GM19099 (cell line): Measurements from ENCODE around the gene RAN.

ENCODE experiments used
- POLR2A ChIP-seq: IDR thresholded peaks from 3 replicates; pipeline ENCODE4 v1.6.1; 2011; ENCODE audit warnings: low read depth; ENCODE audit not compliant: insufficient read length; ENCODE audit errors: extremely low read depth

RAN gene

DNA sequence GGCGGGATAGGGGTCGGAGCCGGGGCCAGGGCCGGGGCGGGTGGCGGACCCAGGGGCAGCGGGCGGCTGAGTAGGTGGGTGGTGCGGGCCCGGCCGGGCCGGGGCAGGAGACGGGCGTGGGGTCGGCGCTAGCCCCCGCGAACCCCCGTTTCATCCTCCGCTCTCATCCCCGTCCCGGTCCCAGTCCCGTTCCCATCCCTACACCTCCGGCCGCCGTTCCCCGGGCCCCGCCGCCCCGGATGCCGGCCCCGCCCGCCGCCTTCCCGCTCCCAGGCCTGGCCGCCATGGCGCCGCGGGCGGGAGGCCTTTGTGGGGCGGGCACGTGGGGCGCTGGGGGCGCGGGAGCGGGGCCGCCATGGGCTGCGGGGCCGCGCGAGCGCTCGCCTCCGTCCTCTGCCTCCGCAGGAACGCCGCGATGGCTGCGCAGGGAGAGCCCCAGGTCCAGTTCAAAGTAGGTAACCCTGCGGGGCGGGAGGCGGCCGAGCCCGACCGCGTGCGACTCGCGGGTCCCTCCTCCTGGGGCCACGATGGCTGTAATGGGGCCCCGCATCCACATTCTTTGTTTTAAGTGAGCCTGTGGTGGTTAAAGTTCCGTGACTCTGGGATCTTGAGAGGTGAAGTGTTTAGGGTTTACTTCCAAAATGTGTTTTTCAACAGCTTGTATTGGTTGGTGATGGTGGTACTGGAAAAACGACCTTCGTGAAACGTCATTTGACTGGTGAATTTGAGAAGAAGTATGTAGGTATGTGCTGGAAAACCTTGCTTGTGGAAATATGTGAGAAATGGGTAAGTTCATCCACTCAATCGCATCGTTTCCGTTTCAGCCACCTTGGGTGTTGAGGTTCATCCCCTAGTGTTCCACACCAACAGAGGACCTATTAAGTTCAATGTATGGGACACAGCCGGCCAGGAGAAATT is 572 bp downstream of the RAN start:
- TF ChIP-seq POLR2A = no peak

DNA sequence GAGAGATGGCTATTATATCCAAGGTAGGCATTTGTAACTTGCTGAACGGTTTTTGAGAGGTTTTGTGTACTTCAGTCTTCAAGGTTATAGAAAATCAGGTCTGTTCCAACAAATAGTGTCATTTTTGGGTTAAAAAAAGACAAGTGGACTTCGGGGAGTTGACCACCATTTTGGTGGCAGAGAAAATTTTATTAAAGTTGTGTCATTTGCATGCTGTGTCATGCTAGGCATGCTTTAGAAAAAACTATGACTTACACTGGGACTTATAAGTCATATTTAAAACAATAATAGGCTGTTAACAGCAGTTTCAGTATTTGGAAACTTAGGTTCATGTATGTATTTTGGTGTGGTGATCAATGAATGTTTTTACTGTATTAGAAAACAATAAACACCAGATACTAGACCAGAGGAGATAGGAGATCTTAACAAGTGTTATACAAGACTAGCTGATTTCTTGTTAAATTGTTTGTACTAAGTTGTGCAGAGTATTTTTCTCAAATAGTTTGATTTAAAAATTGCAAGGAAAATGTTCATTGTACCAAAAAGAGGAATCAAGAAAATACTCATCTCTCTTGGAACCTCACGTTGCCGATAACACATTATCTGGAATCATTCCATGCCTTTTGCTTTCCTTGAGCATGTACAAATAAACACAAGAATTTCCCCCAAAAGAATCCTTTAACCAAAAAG is 1.4 kb downstream of the RAN start:
- no peak for TF ChIP-seq POLR2A

- TF ChIP-seq POLR2A = no peak
These were observed 2.0 kb downstream of the RAN start for GRCh38 chr12:130873825-130874224.

GRCh38 chr12:130874696-130875095 is 2.8 kb downstream of the RAN start:
- no peak for TF ChIP-seq POLR2A

DNA sequence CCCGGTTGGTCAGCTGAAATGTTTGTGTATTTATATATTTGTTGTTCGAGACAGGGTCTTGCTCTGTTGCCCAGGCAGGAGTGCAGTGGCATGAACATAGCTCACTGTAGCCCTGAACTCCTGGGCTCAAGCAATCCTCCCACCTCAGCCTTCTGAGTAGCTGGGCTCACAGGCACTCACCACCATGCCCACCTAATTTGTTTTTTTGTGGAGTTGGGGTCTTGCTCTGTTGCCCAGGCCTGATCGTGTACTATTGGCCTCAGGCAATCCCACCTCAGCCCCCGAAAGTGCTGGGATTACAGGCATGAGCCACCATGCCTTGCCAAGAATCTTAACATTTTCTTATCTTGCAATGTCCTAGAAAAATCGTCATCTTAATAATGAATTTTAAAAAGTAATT is 3.3 kb downstream of the RAN start:
- TF ChIP-seq POLR2A = no peak

- no peak for TF ChIP-seq POLR2A
These were observed 4.4 kb downstream of the RAN start for GRCh38 chr12:130876297-130876696.

GRCh38 chr12:130876758-130877157 is 4.9 kb downstream of the RAN start:
- no peak for TF ChIP-seq POLR2A

DNA sequence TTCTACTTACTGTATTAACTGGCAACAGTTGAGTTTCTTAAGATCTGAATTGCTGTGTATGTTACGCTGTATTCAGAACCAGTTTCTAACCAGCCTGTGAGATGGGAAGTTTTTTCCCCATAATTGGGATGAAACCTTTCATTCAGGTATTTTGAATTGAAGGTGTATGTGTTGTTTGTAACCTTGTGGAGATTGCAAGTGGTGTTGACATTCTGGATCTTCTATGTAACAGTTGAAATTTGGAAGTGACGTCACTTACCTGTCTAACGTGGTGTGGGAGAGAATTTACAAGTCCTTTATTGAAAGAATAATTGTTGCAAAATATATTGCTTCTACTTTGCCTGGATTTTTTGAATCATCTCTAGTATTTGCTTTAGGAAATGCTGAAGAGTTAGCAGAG is 5.5 kb downstream of the RAN start:
- TF ChIP-seq POLR2A = no peak

DNA sequence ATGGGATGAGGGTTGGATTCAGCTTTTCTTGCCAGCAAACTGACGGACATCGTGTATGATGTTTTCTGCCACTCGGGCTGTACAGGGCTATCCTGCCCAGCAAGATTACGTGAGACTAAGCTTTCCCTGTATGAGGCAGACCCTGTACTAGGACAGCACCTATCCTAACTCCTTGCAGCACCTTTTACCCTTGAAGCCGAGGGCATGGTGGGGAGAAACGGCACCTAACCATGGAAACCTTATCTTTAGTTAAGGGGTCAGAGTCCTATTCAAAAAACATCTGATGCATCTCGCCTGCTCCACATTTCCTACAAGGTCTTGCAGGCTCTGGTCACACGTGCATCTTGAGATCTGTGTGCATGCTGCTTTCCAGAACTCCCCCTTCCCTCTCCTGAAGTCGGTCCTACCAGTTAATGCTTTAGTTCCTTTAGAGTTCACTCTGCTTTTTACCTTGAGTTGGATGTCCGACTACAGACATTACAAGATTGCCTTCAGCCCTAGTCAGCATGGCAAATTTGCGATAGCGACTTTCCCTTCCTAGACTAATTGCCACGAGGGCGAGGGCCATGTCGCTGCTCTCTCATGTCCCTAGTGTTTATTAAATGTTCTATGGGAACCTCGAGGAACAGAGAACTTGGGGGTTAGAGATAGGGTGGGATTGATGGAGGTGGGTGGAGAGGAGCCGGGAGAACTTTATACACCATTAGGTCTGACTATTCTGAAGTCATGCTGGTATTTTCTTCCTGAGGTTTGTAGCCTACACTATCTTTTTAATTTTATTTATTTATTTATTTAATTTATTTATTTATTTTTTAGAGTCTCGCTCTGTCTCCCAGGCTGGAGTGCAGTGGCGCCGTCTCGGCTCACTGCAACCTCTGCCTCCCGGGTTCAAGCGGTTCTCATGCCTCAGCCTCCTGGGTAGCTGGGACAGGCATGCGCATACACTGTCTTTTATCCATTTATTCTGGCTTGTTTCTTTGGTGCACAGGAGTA is 6.6 kb downstream of the RAN start:
- TF ChIP-seq POLR2A = peak; percentile 57

DNA sequence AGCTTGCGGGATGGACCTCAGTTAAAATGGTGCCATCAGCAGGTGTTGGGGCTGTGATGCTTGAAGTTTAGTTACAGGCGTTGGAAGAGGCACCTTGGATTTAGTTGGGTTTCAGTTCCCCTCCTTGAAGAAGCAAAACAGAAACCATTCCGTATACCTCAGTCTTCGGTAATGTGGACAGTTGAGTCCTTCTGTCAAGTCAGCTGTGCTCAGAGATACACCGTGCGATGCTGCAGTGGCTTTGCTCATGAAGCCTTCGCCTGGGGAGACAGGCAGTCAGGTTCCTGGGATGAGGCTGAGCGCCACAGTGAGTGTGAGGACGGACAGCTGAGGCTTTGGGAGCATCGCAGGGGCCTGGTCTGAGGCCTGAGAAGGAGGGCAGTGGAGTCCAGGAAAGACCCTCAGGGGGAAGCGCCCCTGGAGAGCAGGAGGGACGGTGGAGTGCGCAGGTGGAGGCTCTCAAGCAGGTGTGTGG is 7.4 kb downstream of the RAN start:
- peak; percentile 41 for TF ChIP-seq POLR2A

DNA sequence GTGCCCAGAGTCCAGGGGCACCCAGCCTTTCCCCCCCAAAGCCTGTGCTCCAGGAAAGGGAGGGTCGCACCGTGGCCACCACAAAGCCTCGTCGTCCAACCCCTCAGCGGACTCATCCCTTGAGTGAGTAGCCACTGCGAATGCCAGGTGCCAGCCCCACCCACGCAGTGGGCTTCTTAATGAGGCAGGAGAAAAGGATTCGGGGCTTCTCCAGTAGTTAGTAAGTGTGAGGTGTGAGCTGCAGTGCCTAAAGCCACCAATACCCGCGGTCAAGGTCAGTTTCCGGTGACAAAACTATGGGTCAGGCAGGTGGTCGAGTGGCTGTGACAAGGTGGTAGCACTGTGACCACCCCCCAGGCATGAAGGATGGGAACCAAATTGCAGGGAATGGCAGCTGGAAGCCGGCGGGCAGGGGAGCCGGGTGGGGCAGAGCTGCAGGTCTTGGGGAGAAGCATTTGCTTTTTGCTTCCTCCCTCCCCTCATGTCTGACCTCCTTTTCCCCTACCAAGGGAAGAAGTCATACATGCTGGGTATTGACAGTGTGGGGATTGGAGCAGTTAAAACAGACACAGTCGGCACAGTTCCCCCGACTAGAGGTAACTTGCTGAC is 8.0 kb downstream of the RAN start:
- TF ChIP-seq POLR2A = no peak

GRCh38 chr12:130880411-130880885 is 8.6 kb downstream of the RAN start:
- no peak for TF ChIP-seq POLR2A

- no peak for TF ChIP-seq POLR2A
These were observed 9.2 kb downstream of the RAN start for GRCh38 chr12:130881046-130881445.

- no peak for TF ChIP-seq POLR2A
These were observed 9.7 kb downstream of the RAN start for GRCh38 chr12:130881548-130881947.

DNA sequence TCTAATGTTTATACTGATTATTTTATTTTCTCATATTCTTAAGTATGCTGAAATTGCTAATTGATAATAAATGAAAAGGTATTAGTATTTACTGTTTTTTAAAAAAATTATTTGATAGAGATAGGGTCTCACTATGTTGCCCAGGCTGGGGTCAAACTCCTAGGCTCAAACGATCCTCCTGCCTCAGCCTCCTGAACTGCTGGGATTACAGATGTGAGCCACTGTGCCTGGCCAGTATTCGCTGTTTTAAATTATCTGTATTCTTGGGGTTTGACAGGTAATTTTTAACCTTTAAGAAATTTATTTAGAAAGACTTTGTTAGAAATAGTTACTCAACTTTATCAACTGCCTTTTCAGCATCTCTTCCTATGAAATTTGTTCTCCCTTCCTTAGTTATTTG is 32.2 kb downstream of the RAN start:
- TF ChIP-seq POLR2A = no peak

DNA sequence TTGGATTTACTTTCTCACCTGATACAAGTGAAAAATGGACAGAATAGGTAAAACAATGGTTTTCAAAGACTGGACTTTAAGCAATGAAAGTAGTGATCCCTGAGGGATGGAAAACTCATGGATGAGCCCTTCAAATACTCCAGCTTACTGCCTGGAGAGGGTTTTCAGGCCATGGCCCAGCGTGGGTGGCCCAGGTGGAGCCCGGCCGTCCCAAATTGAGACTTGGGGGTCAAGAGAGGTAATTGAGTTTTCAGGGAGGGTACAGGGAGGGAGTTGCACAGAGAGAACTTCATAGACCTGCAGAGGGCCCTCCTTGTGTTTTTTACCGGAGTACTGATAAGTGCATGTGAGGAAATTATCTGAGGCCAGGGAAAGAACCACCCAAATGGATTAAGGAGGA is 37.2 kb downstream of the RAN start:
- no peak for TF ChIP-seq POLR2A
